Gastrocnemius medialis (tissue), 4 donors: Measurements from ENCODE around the gene DUSP8.

ENCODE experiments used
- CTCF ChIP-seq, 5 experiments: fragments of 450-650 bp in 3 of 5; fragments of 200-600 bp in 2 of 5; sonication (generic) in 2 of 5; IDR thresholded peaks in 4 of 5; conservative IDR thresholded peaks in 1 of 5; 1 replicate in 4 of 5; 2 replicates in 1 of 5; pipeline ENCODE4 v1.5.1; 2016 to 2019; ENCODE audit warnings: antibody characterized with exemption in 5 of 5, mild to moderate bottlenecking in 3 of 5, moderate library complexity in 3 of 5
- POLR2A ChIP-seq, 2 donors: fragments of 450-650 bp; IDR thresholded peaks; one replicate each; pipeline ENCODE4 v1.6.1; 2017; ENCODE audit warnings: antibody characterized with exemption in 2 of 2, mild to moderate bottlenecking in 2 of 2, moderate library complexity in 2 of 2

- TF ChIP-seq CTCF (IDR thresholded peaks at IDR 0.05 in 4 of 5, conservative IDR thresholded peaks at IDR 0.05 in 1 of 5), result no peak
- no peak for TF ChIP-seq POLR2A (IDR thresholded peaks at IDR 0.05)
These were observed 13.9 kb downstream of the DUSP8 start for GRCh38 chr11:1557904-1558774.
